Esophagus squamous epithelium (tissue), 4 donors: Measurements from ENCODE around the gene PRAC1.

ENCODE experiments used
- POLR2A ChIP-seq, 4 donors: fragments of 450-650 bp; IDR thresholded peaks; one replicate each; pipeline ENCODE4 v1.6.1; 2017; ENCODE audit warnings: antibody characterized with exemption in 4 of 4, mild to moderate bottlenecking in 4 of 4, moderate library complexity in 3 of 4
- TF ChIP-seq, protein P1 (sequence below), 6 experiments: fragments of 450-650 bp in 4 of 6; fragments of 200-600 bp in 2 of 6; sonication (generic) in 2 of 6; IDR thresholded peaks; one replicate each; pipeline ENCODE4 v1.5.1; 2016 to 2019; ENCODE audit warnings: antibody characterized with exemption in 6 of 6, mild to moderate bottlenecking in 4 of 6, moderate library complexity in 4 of 6

DNA sequence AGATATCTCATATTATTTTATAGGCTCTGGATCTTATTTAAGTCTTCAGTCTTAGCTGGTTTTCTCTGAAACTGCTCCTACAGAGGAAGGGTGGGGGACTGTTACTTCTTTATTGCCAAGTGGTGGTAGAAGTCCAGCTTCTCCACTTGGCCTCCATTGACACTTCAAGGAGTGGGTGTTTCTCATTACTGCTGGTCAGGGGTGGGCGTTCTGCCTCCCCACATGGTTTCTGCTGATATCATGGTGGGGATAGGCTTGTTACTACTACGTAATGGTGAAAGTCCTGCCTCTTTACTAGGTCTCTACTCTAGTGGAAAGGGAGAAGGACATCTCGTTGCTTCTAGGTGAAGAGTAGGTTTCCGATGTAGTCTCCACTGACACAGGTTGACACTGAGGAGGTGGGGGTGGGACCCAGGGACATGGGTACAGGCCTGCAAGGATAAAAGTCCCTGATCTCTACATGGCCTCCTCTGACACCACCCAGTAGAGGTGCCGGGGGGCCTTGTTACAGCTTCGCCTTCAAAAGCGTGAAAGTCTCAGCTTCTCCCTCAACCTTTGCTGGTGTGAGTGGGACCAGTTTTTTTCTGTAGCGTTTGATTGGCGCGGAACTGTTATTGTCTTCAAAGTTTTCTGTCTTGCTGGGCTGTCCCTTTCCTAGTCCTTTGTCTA is 20.3 kb downstream of the PRAC1 start:
- TF ChIP-seq, protein P1, sequence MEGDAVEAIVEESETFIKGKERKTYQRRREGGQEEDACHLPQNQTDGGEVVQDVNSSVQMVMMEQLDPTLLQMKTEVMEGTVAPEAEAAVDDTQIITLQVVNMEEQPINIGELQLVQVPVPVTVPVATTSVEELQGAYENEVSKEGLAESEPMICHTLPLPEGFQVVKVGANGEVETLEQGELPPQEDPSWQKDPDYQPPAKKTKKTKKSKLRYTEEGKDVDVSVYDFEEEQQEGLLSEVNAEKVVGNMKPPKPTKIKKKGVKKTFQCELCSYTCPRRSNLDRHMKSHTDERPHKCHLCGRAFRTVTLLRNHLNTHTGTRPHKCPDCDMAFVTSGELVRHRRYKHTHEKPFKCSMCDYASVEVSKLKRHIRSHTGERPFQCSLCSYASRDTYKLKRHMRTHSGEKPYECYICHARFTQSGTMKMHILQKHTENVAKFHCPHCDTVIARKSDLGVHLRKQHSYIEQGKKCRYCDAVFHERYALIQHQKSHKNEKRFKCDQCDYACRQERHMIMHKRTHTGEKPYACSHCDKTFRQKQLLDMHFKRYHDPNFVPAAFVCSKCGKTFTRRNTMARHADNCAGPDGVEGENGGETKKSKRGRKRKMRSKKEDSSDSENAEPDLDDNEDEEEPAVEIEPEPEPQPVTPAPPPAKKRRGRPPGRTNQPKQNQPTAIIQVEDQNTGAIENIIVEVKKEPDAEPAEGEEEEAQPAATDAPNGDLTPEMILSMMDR (IDR thresholded peaks at IDR 0.05): no peak
- no peak for TF ChIP-seq POLR2A (IDR thresholded peaks at IDR 0.05)
